K562 (cell line): ENCODE data around the gene SLC1A5. TPM values are rescaled to one million over a fixed set of nuclear protein-coding genes. Genes with fewer than 3 reads are reported as not detected.

Experiments
- ATAC-seq: fragments of 200-7000 bp; cut with Tn5 transposase; 3 replicates; pipeline ENCODE4 v1.9.1; 2020; ENCODE audit warnings: moderate library complexity
- BruUV-seq: library from RNA; stranded (reverse); fragments of 400-500 nt; replicated peaks from 2 replicates; lab custom pipeline; 2021; lab: Mats Ljungman, UMichigan
- CTCF ChIA-PET: fragments of 300-600 bp; formaldehyde crosslinking; extraction: SDS; loops from one replicate; lab custom pipeline; 2021; ENCODE audit warnings: low intra/inter-chr PET ratio; lab: Yijun Ruan, JAX
- POLR2A ChIA-PET: fragments of 300-600, 350-650 bp; sonication (Branson Sonifier 250); formaldehyde crosslinking; extraction: SDS; loops from one replicate; lab custom pipeline; 2021; ENCODE audit warnings: antibody characterized with exemption, inconsistent platforms; lab: Yijun Ruan, JAX
- DNase-seq, 4 experiments: peaks; one replicate each; pipeline versions ENCODE4 v3.0.0 to v3.0.0-alpha.2; 2011 to 2018; ENCODE audit warnings: low spot score in 3 of 4, mixed read lengths in 3 of 4; ENCODE audit errors: extremely low read depth in 1 of 4
- FAIRE-seq: peaks from 2 replicates; lab custom pipeline; 2011; peaks lifted over from hg19 to GRCh38; lab: Jason Lieb, UNC
- H2AFZ ChIP-seq: 2 replicates; pipeline ENCODE4 v1.6.0; 2011; ENCODE audit warnings: low read depth, low read length, control low read depth, inconsistent platforms
- H3K27ac ChIP-seq: fragments of 200-600 bp; 3 replicates; pipeline ENCODE4 v1.8.0; 2011; ENCODE audit warnings: low read depth, mild to moderate bottlenecking, control low read depth, inconsistent platforms, low read length, moderate library complexity, mixed read lengths; ENCODE audit errors: extremely low read depth
- H3K27me3 ChIP-seq, 2 experiments: fragments of 300-600 bp in 1 of 2; 2 replicates in 1 of 2; 3 replicates in 1 of 2; pipeline versions ENCODE4 v1.6.0 to v1.8.0; 2011; ENCODE audit warnings: inconsistent platforms in 2 of 2, low read length in 2 of 2, mild to moderate bottlenecking in 1 of 2, mixed read lengths in 1 of 2, moderate library complexity in 1 of 2; ENCODE audit not compliant: control insufficient read depth in 2 of 2, insufficient read depth in 2 of 2
- H3K36me3 ChIP-seq: fragments of 300-600 bp; 3 replicates; pipeline ENCODE4 v1.8.0; 2011; ENCODE audit warnings: mild to moderate bottlenecking, low read length, inconsistent platforms; ENCODE audit not compliant: control insufficient read depth, insufficient read depth
- H3K4me1 ChIP-seq, 2 experiments: fragments of 200-600 bp in 1 of 2; replicated peaks in 1 of 2; 2 replicates in 1 of 2; 3 replicates in 1 of 2; pipeline versions ENCODE4 v1.5.1 to v1.8.0; 2011; ENCODE audit warnings: inconsistent platforms in 2 of 2, low read length in 2 of 2, mild to moderate bottlenecking in 1 of 2, mixed read lengths in 1 of 2, moderate library complexity in 1 of 2; ENCODE audit not compliant: control insufficient read depth in 2 of 2, insufficient read depth in 2 of 2
- H3K4me2 ChIP-seq: 2 replicates; pipeline ENCODE4 v1.6.1; 2011; ENCODE audit warnings: low read length, control low read depth, inconsistent platforms, mixed read lengths; ENCODE audit not compliant: insufficient read depth
- H3K4me3 ChIP-seq: fragments of 200-600 bp; sonication (generic), shearing (Covaris generic); 2 replicates; pipeline ENCODE4 v1.5.1; 2016; ENCODE audit warnings: control low read depth, inconsistent platforms
- H3K79me2 ChIP-seq: fragments of 200-600 bp; 3 replicates; pipeline ENCODE4 v1.8.0; 2011; ENCODE audit warnings: low read length, inconsistent platforms; ENCODE audit not compliant: control insufficient read depth, insufficient read depth
- H3K9ac ChIP-seq, 2 experiments: 2 replicates each; pipeline versions ENCODE4 v1.6.0 to v1.6.1; 2011; ENCODE audit warnings: low read depth in 2 of 2, low read length in 2 of 2, control low read depth in 1 of 2, inconsistent platforms in 1 of 2, mild to moderate bottlenecking in 1 of 2, mixed read lengths in 1 of 2; ENCODE audit not compliant: insufficient read depth in 1 of 2
- H3K9me1 ChIP-seq: one replicate; pipeline ENCODE4 v1.6.0; 2011; ENCODE audit warnings: inconsistent platforms, mild to moderate bottlenecking, low read length, moderate library complexity; ENCODE audit not compliant: control insufficient read depth, insufficient read depth
- H3K9me3 ChIP-seq: replicated peaks from 2 replicates; pipeline ENCODE4 v1.5.1; 2011; ENCODE audit warnings: low read depth, low read length, inconsistent platforms; ENCODE audit not compliant: control insufficient read depth, insufficient read depth
- H4K20me1 ChIP-seq: replicated peaks from 2 replicates; pipeline ENCODE4 v1.6.1; 2011; ENCODE audit warnings: low read length, inconsistent platforms, mixed read lengths; ENCODE audit not compliant: control insufficient read depth, insufficient read depth
- CBX8 ChIP-seq: fragments of 200-600 bp; sonication (generic); IDR thresholded peaks from 2 replicates; pipeline ENCODE4 v1.6.1; 2012; ENCODE audit warnings: borderline replicate concordance, mixed run types, low read depth, mild to moderate bottlenecking, moderate library complexity, mixed read lengths, low read length, control low read depth, inconsistent platforms; ENCODE audit not compliant: poor library complexity, severe bottlenecking; ENCODE audit errors: extremely low read depth
- FOXM1 ChIP-seq, 2 experiments: fragments of 450-650 bp in 1 of 2; sonication (generic) in 1 of 2; formaldehyde crosslinking in 1 of 2; IDR thresholded peaks; 2 replicates each; pipeline versions ENCODE4 v1.6.1 to v1.9.0; 2017 to 2022; ENCODE audit warnings: low read depth in 2 of 2, mild to moderate bottlenecking in 2 of 2, missing genetic modification reagents in 1 of 2, moderate library complexity in 1 of 2
- GABPA ChIP-seq: fragments of 200-800 bp; sonication (Bioruptor generic); conservative IDR thresholded peaks from 2 replicates; pipeline ENCODE4 v1.6.1; 2016; ENCODE audit warnings: low read depth, missing genetic modification characterization, missing compliant biosample characterization
- GATAD2B ChIP-seq: fragments of 450-650 bp; IDR thresholded peaks from 2 replicates; pipeline ENCODE4 v1.6.1; 2017; ENCODE audit warnings: mild to moderate bottlenecking, borderline replicate concordance
- TCF7 ChIP-seq: sonication (generic); IDR thresholded peaks from 2 replicates; pipeline ENCODE4 v1.6.1; 2016; ENCODE audit warnings: antibody characterized with exemption, borderline replicate concordance
- ZKSCAN1 ChIP-seq: fragments of 150-350 bp; IDR thresholded peaks from 2 replicates; pipeline ENCODE4 v1.6.1; 2016; ENCODE audit warnings: low read depth, low read length
- ZNF134 ChIP-seq: fragments of 250-450 bp; sonication (Bioruptor Pico); conservative IDR thresholded peaks from 2 replicates; pipeline ENCODE4 v1.4.0; 2020
- WGBS: fragments of 100-300 bp; shearing (Covaris generic); methylation state at CpG from one replicate; pipeline ENCODE4 v1.1.6; 2016; ENCODE audit warnings: low coverage, mixed read lengths; ENCODE audit not compliant: insufficient coverage; ENCODE audit errors: missing lambda C conversion rate; 5-methylcytosine and 5-hydroxymethylcytosine counted together
- in situ Hi-C: fragments of 300-500 bp; cut with MboI; formaldehyde crosslinking; loops from 4 replicates; pipeline ENCODE4 v1.15.0; 2018; ENCODE audit warnings: inconsistent platforms, mixed read lengths
- intact Hi-C: fragments of 100-400 bp; cut with micrococcal nuclease; formaldehyde crosslinking; loops from 2 replicates; pipeline ENCODE4 v1.14.2; 2022
- polyA plus RNA-seq, 8 experiments: library from polyadenylated mRNA; depleted of rRNA in 4 of 8; stranded (reverse) in 5 of 8; unstranded in 3 of 8; fragments of >200 nt; fragmentation: Nextera tagmentation in 2 of 8; fragmentation: Illumina TruSeq in 1 of 8; extraction: Ambion mirVana in 2 of 8; extraction: Trizol in 1 of 8; gene quantifications; 2 replicates each; pipeline versions ENCODE4 v1.2.1 to v1.2.3, GENCODE V29; 2011 to 2014; ENCODE audit warnings: inconsistent platforms in 1 of 8, missing spikeins in 1 of 8
- total RNA-seq, 7 experiments: library from RNA; depleted of rRNA in 6 of 7; stranded (reverse); fragments of >200 nt in 6 of 7; fragmentation: Illumina TruSeq in 2 of 7; extraction: Trizol in 2 of 7; gene quantifications; 2 replicates each; pipeline versions ENCODE4 v1.2.1 to v1.2.3, GENCODE V29; 2011 to 2021; ENCODE audit warnings: low replicate concordance in 1 of 7
- TF ChIP-seq, protein P1 (sequence below): fragments of 450-650 bp; IDR thresholded peaks from 2 replicates; pipeline ENCODE4 v1.6.1; 2016; ENCODE audit warnings: missing biosample characterization, missing genetic modification characterization

SLC1A5 gene
- total and polyA plus RNA-seq, 9 of the 15 experiments (the other 6 are each of a cell fraction or from before 2014, with no cell fraction given): 31.2 to 417 (median 134) TPM

DNA sequence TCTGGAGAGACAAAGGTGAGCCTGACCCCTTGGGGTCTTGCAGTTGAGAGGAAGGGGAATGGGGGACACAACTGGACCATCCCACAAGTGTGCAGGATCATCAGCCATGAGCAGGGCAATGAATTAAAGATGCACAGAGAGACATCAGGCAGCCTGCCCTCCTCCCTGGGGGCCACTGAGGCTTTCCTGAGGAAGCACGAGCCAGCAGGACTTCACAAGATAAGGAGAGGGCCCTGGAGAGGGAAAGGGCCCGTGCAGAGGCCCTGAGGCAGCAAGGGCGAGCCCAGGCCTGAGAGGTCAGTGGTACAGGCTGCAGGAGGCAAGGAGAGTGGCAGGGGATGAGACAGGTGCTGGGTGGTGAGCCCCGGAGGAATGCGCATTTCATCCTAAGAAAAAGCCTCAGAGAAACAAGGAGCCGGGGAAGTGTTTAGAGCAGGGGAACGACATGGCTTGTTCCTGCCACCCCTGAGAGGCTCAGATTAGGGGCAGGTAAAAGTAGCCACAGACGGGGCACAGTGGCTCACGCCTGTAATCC lies 62.5 kb downstream of the SLC1A5 start:
- H2AFZ ChIP-seq: no peak overlapping the region
- H3K79me2 ChIP-seq: peaks cover 29% of the 10 kb centered on the region
- FAIRE-seq (no peak), ATAC-seq (no peak), DNase-seq (no peak)
- peaks cover 26% of the 10 kb centered on the region for H4K20me1 ChIP-seq
- WGBS: 86% methylated on average over 8 of the region's 9 CpGs
- peak overlapping the region in 1 of 2 experiments; percentile 50; a peak in 1 of 4 replicates for H3K9ac ChIP-seq
- peaks cover 8 to 64% of the 10 kb centered on the region in 2 experiments; a peak in 4 of 5 replicates for H3K4me1 ChIP-seq
- H3K4me3 ChIP-seq: no peak overlapping the region
- peaks cover 4% of the 10 kb centered on the region for H3K9me1 ChIP-seq
- H3K27ac ChIP-seq: no peak overlapping the region
- POLR2A ChIA-PET: no interaction called here
- H3K36me3 ChIP-seq: peaks cover 98% of the 10 kb centered on the region; the same call in 2 of the 3 replicates
- intact Hi-C loops (no loop called here), in situ Hi-C loops (no loop called here)
- H3K27me3 ChIP-seq: no peaks in the 10 kb centered on the region
- H3K4me2 ChIP-seq: no peak overlapping the region
- BruUV-seq: no TSS peak
- H3K9me3 ChIP-seq: no peaks in the 10 kb centered on the region
- CTCF ChIA-PET: no interaction called here
- TF ChIP-seq ZKSCAN1: no peak
- TF ChIP-seq CBX8: no peak
- TF ChIP-seq ZNF134: no peak
- TF ChIP-seq, protein P1, sequence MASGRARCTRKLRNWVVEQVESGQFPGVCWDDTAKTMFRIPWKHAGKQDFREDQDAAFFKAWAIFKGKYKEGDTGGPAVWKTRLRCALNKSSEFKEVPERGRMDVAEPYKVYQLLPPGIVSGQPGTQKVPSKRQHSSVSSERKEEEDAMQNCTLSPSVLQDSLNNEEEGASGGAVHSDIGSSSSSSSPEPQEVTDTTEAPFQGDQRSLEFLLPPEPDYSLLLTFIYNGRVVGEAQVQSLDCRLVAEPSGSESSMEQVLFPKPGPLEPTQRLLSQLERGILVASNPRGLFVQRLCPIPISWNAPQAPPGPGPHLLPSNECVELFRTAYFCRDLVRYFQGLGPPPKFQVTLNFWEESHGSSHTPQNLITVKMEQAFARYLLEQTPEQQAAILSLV (tag): no peak
- no peak for TF ChIP-seq GATAD2B
- no peak for TF ChIP-seq FOXM1 (IDR thresholded peaks at IDR 0.05; ENCODE audit: low read depth)
- no peak for TF ChIP-seq FOXM1 (CRISPR knock-in tag; IDR thresholded peaks at IDR 0.05; ENCODE audit: low read depth)
- no peak for TF ChIP-seq GABPA (tag)
- no peak for TF ChIP-seq TCF7
- TF ChIP-seq, all 486 proteins: peak for 0
